B cell (primary cell): ENCODE results near the gene PGM2. TPM values are rescaled to one million over a fixed set of nuclear protein-coding genes. Genes with fewer than 3 reads are reported as not detected.

ENCODE experiments used
- ATAC-seq: fragments of 200-7000 bp; cut with Tn5 transposase; one replicate; pipeline ENCODE4 v1.10.0; 2021; ENCODE audit warnings: low read depth, mild to moderate bottlenecking, moderate number of reproducible peaks, moderate library complexity
- CTCF ChIA-PET: fragments of 350-600 bp; sonication (Branson Sonifier 250); formaldehyde crosslinking; loops from one replicate; lab custom pipeline; 2021; ENCODE audit warnings: antibody characterized with exemption, inconsistent platforms; lab: Charles Lee
- POLR2A ChIA-PET: fragments of 350-600 bp; sonication (Branson Sonifier 250); formaldehyde crosslinking; loops from one replicate; lab custom pipeline; 2021; ENCODE audit warnings: antibody characterized with exemption; lab: Charles Lee
- DNase-seq: peaks from one replicate; pipeline ENCODE4 v3.0.0; 2013
- H2AFZ ChIP-seq: 2 replicates; pipeline ENCODE4 v1.6.1; 2012; ENCODE audit warnings: mild to moderate bottlenecking, low read depth, low read length; ENCODE audit not compliant: insufficient read depth, poor library complexity, severe bottlenecking
- H3K27ac ChIP-seq, 2 donors: 1 replicate in 1 of 2; 2 replicates in 1 of 2; pipeline ENCODE4 v1.5.1; 2012 to 2013; ENCODE audit warnings: low read length in 2 of 2, mild to moderate bottlenecking in 2 of 2, moderate library complexity in 1 of 2
- H3K27me3 ChIP-seq, 4 experiments: fragments of 200-600 bp in 1 of 4; sonication (generic) in 1 of 4; replicated peaks in 1 of 4; 1 replicate in 2 of 4; 2 replicates in 2 of 4; pipeline versions ENCODE4 v1.6.1 to v1.7.0; 2013 to 2016; ENCODE audit warnings: low read length in 3 of 4, mild to moderate bottlenecking in 2 of 4, mixed read lengths in 1 of 4, moderate library complexity in 1 of 4; ENCODE audit not compliant: insufficient read depth in 4 of 4, control insufficient read depth in 3 of 4; ENCODE audit errors: control extremely low read depth in 1 of 4
- H3K36me3 ChIP-seq, 2 experiments: replicated peaks in 1 of 2; 1 replicate in 1 of 2; 2 replicates in 1 of 2; pipeline versions ENCODE4 v1.6.1 to v1.7.1; 2013; ENCODE audit warnings: low read length in 1 of 2; ENCODE audit not compliant: insufficient read depth in 2 of 2, control insufficient read depth in 1 of 2; ENCODE audit errors: control extremely low read depth in 1 of 2, extremely low read depth in 1 of 2
- H3K4me1 ChIP-seq, 2 donors: fragments of 200-600 bp in 1 of 2; sonication (generic) in 1 of 2; 1 replicate in 1 of 2; 2 replicates in 1 of 2; pipeline versions ENCODE4 v1.5.1 to v1.6.1; 2013 to 2017; ENCODE audit warnings: low read length in 2 of 2; ENCODE audit not compliant: control insufficient read depth in 2 of 2, insufficient read depth in 2 of 2
- H3K4me2 ChIP-seq: replicated peaks from 2 replicates; pipeline ENCODE3; 2012; ENCODE audit warnings: mild to moderate bottlenecking, low read depth, low read length; ENCODE audit not compliant: poor library complexity, severe bottlenecking
- H3K4me3 ChIP-seq, 5 experiments: fragments of 200-600 bp in 1 of 5; sonication (generic) in 1 of 5; 1 replicate in 3 of 5; 2 replicates in 2 of 5; pipeline versions ENCODE4 v1.5.1 to v1.7.0; 2011 to 2016; ENCODE audit warnings: low read length in 4 of 5, mild to moderate bottlenecking in 4 of 5, low read depth in 2 of 5, control low read depth in 1 of 5, moderate library complexity in 1 of 5; ENCODE audit not compliant: insufficient read depth in 1 of 5; ENCODE audit errors: control extremely low read depth in 1 of 5, extremely low read depth in 1 of 5
- H3K79me2 ChIP-seq: fragments of 200-600 bp; sonication (generic); one replicate; pipeline ENCODE4 v1.6.0; 2016; ENCODE audit warnings: low read length; ENCODE audit not compliant: control insufficient read depth, insufficient read depth
- H3K9ac ChIP-seq: fragments of 200-600 bp; sonication (generic); 2 replicates; pipeline ENCODE4 v1.6.1; 2017; ENCODE audit warnings: mild to moderate bottlenecking, low read length, moderate library complexity
- H3K9me3 ChIP-seq, 3 donors: one replicate each; pipeline versions ENCODE4 v1.6.1 to v1.7.1; 2013; ENCODE audit warnings: low read length in 2 of 3; ENCODE audit not compliant: control insufficient read depth in 2 of 3, insufficient read depth in 1 of 3; ENCODE audit errors: control extremely low read depth in 1 of 3
- H4K20me1 ChIP-seq: 2 replicates; pipeline ENCODE4 v1.6.0; 2012; ENCODE audit warnings: mild to moderate bottlenecking, low read length; ENCODE audit not compliant: insufficient read depth, control insufficient read depth, poor library complexity, severe bottlenecking
- H3K27ac Mint-ChIP-seq: one replicate; pipeline ENCODE4 v1.8.0; 2021; ENCODE audit warnings: mixed read lengths
- H3K27me3 Mint-ChIP-seq: one replicate; pipeline ENCODE4 v1.8.0; 2021; ENCODE audit warnings: mixed read lengths
- H3K4me1 Mint-ChIP-seq: one replicate; pipeline ENCODE4 v1.8.0; 2021; ENCODE audit warnings: mixed read lengths
- H3K4me3 Mint-ChIP-seq: one replicate; pipeline ENCODE4 v1.8.0; 2021; ENCODE audit warnings: mixed read lengths
- H3K9me3 Mint-ChIP-seq: one replicate; pipeline ENCODE4 v1.8.0; 2022; ENCODE audit warnings: mixed read lengths; ENCODE audit not compliant: insufficient read depth
- EZH2 ChIP-seq: IDR thresholded peaks from 2 replicates; pipeline ENCODE4 v1.6.1; 2012; ENCODE audit warnings: borderline replicate concordance, low read depth, mild to moderate bottlenecking, moderate library complexity, low read length; ENCODE audit not compliant: insufficient read depth, poor library complexity, severe bottlenecking
- WGBS: methylation state at CpG from one replicate; pipeline ENCODE4 v1.1.5; 2013; ENCODE audit warnings: missing lambda C conversion rate; ENCODE audit not compliant: insufficient coverage; 5-methylcytosine and 5-hydroxymethylcytosine counted together
- intact Hi-C: fragments of 100-400 bp; cut with micrococcal nuclease; formaldehyde crosslinking; loops from one replicate; pipeline ENCODE4 v1.10.0; 2022
- polyA plus RNA-seq: library from polyadenylated mRNA; depleted of rRNA; stranded (reverse); fragments of >200 nt; gene quantifications from 2 replicates; pipeline ENCODE4 v1.2.3, GENCODE V29; 2012
- total RNA-seq, 2 donors: library from RNA; stranded (reverse); fragments of 120-200 nt in 1 of 2; gene quantifications; 1 replicate in 1 of 2; 2 replicates in 1 of 2; pipeline versions ENCODE4 v1.2.3 to v1.2.4, GENCODE V29; 2013 to 2022
- TF ChIP-seq, protein P1 (sequence below): fragments of 200-600 bp; IDR thresholded peaks from one replicate; pipeline ENCODE4 v1.8.0; 2022; ENCODE audit warnings: antibody characterized with exemption, mild to moderate bottlenecking

The PGM2 gene
- total and polyA plus RNA-seq, 2 donors (not counting 1 experiment from before 2014, with no cell fraction given), result 5.3 to 20.9 TPM

DNA sequence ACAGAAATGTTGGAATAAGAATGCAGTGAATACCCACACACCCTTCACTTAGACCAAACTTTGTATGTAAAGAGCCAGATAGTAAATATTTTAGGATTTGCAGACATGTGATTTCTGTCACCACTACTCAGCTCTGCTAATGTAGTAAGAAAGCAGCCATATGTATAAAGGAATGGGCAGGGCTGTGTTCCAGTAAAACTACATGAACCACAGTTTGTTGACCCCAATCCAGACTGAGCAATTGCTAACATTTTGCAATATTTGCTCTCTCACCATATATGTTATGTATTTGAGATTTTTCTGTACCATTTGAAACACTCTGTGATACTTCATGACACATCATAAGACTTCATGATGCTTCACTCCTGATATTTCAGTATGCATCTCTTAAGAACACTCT is 32.4 kb downstream of the PGM2 start:
- Mint-ChIP-seq H3K27ac (no peak overlapping the region), H3K9me3 (no peaks in the 10 kb centered on the region), H3K4me1 (peaks cover 2% of the 10 kb centered on the region), H3K27me3 (no peaks in the 10 kb centered on the region), H3K4me3 (no peak overlapping the region)
- no peak overlapping the region for H2AFZ ChIP-seq
- no peak overlapping the region for H3K27ac ChIP-seq
- ATAC-seq, result no peak
- H3K9me3 ChIP-seq, result no peaks in the 10 kb centered on the region
- H3K4me2 ChIP-seq, result no peak overlapping the region
- peaks cover 12 to 33% of the 10 kb centered on the region in 2 experiments for H3K36me3 ChIP-seq
- H4K20me1 ChIP-seq, result no peaks in the 10 kb centered on the region
- intact Hi-C loops, result no loop called here
- no peak overlapping the region for H3K9ac ChIP-seq
- POLR2A ChIA-PET, result no interaction called here
- DNase-seq, result no peak
- H3K4me1 ChIP-seq, result no peaks in the 10 kb centered on the region
- H3K79me2 ChIP-seq, result no peaks in the 10 kb centered on the region
- no peaks in the 10 kb centered on the region for H3K27me3 ChIP-seq
- H3K4me3 ChIP-seq, result no peak overlapping the region
- TF ChIP-seq, protein P1, sequence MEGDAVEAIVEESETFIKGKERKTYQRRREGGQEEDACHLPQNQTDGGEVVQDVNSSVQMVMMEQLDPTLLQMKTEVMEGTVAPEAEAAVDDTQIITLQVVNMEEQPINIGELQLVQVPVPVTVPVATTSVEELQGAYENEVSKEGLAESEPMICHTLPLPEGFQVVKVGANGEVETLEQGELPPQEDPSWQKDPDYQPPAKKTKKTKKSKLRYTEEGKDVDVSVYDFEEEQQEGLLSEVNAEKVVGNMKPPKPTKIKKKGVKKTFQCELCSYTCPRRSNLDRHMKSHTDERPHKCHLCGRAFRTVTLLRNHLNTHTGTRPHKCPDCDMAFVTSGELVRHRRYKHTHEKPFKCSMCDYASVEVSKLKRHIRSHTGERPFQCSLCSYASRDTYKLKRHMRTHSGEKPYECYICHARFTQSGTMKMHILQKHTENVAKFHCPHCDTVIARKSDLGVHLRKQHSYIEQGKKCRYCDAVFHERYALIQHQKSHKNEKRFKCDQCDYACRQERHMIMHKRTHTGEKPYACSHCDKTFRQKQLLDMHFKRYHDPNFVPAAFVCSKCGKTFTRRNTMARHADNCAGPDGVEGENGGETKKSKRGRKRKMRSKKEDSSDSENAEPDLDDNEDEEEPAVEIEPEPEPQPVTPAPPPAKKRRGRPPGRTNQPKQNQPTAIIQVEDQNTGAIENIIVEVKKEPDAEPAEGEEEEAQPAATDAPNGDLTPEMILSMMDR, result no peak
- no peak for TF ChIP-seq EZH2
- CTCF ChIA-PET, result no interaction called here

DNA sequence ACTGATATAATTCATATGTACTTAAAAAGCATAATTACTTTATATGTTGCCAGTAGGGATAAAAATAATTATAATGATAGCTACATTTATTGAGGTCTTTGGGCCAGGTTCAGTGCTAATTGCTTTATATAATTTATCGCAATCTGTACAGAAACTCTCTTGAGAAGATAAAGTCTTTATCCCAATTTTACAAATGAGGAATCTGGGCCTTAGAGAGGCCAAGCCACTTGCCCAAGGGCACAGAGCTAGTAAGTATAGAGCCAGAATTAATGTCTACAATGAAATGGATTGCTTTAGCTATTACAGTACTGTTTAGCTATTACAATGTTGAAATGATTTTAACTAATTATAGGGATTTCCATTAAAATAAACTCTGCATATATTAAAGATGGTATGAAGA is 33.8 kb downstream of the PGM2 start:
- TF ChIP-seq, protein P1, result no peak
- TF ChIP-seq EZH2, result no peak
- no peak overlapping the region for H3K4me3 ChIP-seq
- H3K9me3 ChIP-seq, result no peaks in the 10 kb centered on the region
- H3K4me1 ChIP-seq, result peaks cover 11 to 12% of the 10 kb centered on the region in 2 donors
- H3K27me3 Mint-ChIP-seq, result no peaks in the 10 kb centered on the region
- H3K27ac Mint-ChIP-seq, result no peak overlapping the region
- no peaks in the 10 kb centered on the region for H3K27me3 ChIP-seq
- no peak overlapping the region for H3K9ac ChIP-seq
- H3K4me3 Mint-ChIP-seq, result no peak overlapping the region
- ATAC-seq (no peak), DNase-seq (no peak)
- POLR2A ChIA-PET, result no interaction called here
- no peaks in the 10 kb centered on the region for H3K79me2 ChIP-seq
- no peak overlapping the region for H2AFZ ChIP-seq
- CTCF ChIA-PET, result interaction anchor here (1.1 kb wide), 1 partner anchor 22 kb away, joined by 5 read pairs; no protein-coding TSS in a partner anchor
- no peak overlapping the region for H3K27ac ChIP-seq
- H4K20me1 ChIP-seq, result no peaks in the 10 kb centered on the region
- no peaks in the 10 kb centered on the region for H3K9me3 Mint-ChIP-seq
- intact Hi-C loops, result no loop called here
- peaks cover 12% of the 10 kb centered on the region for H3K4me1 Mint-ChIP-seq
- H3K4me2 ChIP-seq, result no peak overlapping the region
- H3K36me3 ChIP-seq, result peaks cover 12 to 28% of the 10 kb centered on the region in 2 experiments
- no CpG with 5 or more reads among the region's 1 CpG for WGBS
